Esophagus (tissue), 2 donors: Measurements from ENCODE around the gene YARS1. TPM values are rescaled to one million over a fixed set of nuclear protein-coding genes. Genes with fewer than 3 reads are reported as not detected.

Experiments
- polyA plus RNA-seq, 2 donors: library from polyadenylated mRNA; stranded (reverse); fragments of 200-250 nt; gene quantifications; one replicate each; pipeline ENCODE4 v1.2.3, GENCODE V29; 2013
- donor health status: healthy with polysubstance abuse.
- donor health status: Bipolar disorder and iron deficiency.

The YARS1 gene
- polyA plus RNA-seq, 2 donors, result 33.2 to 52.2 TPM

Other genes starting within 250 kb of the YARS1 start
- 10 to 100 TPM; 40.2 to 41.8 TPM for gene ZBTB8OS, start 166.8 kb downstream of the YARS1 start, polyA plus RNA-seq
- gene RBBP4, start 166.2 kb downstream of the YARS1 start, polyA plus RNA-seq, result 10 to 100 TPM; 28.3 to 47.0 TPM
- gene SYNC, start 114.6 kb downstream of the YARS1 start, polyA plus RNA-seq, result 1 to 10 TPM; 2.8 to 4.9 TPM
- 10 to 100 TPM in 1 of 2 donors, 1 to 10 TPM in 1; 4.6 to 11.4 TPM for gene S100PBP, start 295 bp upstream of the YARS1 start, polyA plus RNA-seq
- under 1 TPM; 0.53 to 0.90 TPM for gene FNDC5, start 53.6 kb upstream of the YARS1 start, polyA plus RNA-seq
- gene HPCA, start 69.1 kb upstream of the YARS1 start, polyA plus RNA-seq, result under 1 TPM in 1 of 2 donors, not detected in 1; 0.15 TPM
- 100 to 1,000 TPM in 1 of 2 donors, 10 to 100 TPM in 1; 93.0 to 133 TPM for gene TMEM54, start 84.0 kb upstream of the YARS1 start, polyA plus RNA-seq
- gene RNF19B, start 147.5 kb upstream of the YARS1 start, polyA plus RNA-seq, result 10 to 100 TPM; 10.7 to 19.9 TPM
- gene AK2, start 219.5 kb upstream of the YARS1 start, polyA plus RNA-seq, result 100 to 1,000 TPM in 1 of 2 donors, 10 to 100 TPM in 1; 63.2 to 106 TPM